PC-9 (cell line): ENCODE measurements around the gene WDR7.

ENCODE experiments used
- CTCF ChIP-seq: fragments of 200-600 bp; sonication (generic); conservative IDR thresholded peaks from 2 replicates; pipeline ENCODE4 v1.6.1; 2017; ENCODE audit warnings: mixed run types, antibody characterized with exemption, mild to moderate bottlenecking, moderate library complexity
- EZH2 ChIP-seq: fragments of 200-600 bp; sonication (generic); IDR thresholded peaks from 2 replicates; pipeline ENCODE4 v1.8.0; 2017; ENCODE audit warnings: antibody characterized with exemption, low read depth

- TF ChIP-seq CTCF (no peak), EZH2 (no peak)
These were observed 315.9 kb downstream of the WDR7 start for GRCh38 chr18:56967035-56967434.
